H1 (cell line): ENCODE data around the gene SUMF2. TPM values are rescaled to one million over a fixed set of nuclear protein-coding genes. Genes with fewer than 3 reads are reported as not detected.
"Not testable (repeated sequence)": the region's sequence is repeated elsewhere in the genome, so short reads cannot be mapped to it uniquely, and the experiment has no call there.

Experiments
- CTCF ChIA-PET: fragments of 300-600 bp; sonication (Branson Sonifier 250); formaldehyde crosslinking; loops from one replicate; lab custom pipeline; 2021; ENCODE audit not compliant: partially characterized antibody; lab: Charles Lee
- POLR2A ChIA-PET: fragments of 300-600 bp; sonication (Branson Sonifier 250); formaldehyde crosslinking; loops from one replicate; lab custom pipeline; 2021; ENCODE audit warnings: inconsistent platforms; ENCODE audit not compliant: partially characterized antibody; lab: Charles Lee
- DNase-seq, 2 experiments: peaks; one replicate each; pipeline versions ENCODE4 v3.0.0 to v3.0.0-alpha.2; 2010 to 2022; ENCODE audit warnings: low spot score in 2 of 2, low read depth in 1 of 2, mixed read lengths in 1 of 2
- FAIRE-seq: peaks from 2 replicates; lab custom pipeline; 2011; peaks lifted over from hg19 to GRCh38; lab: Jason Lieb, UNC
- H2AFZ ChIP-seq: 2 replicates; pipeline ENCODE4 v1.8.1; 2012; ENCODE audit warnings: low read length, inconsistent platforms
- H2AK5ac ChIP-seq: 2 replicates; pipeline ENCODE4 v1.6.1; 2013; ENCODE audit warnings: low read depth, low read length
- H2BK120ac ChIP-seq: replicated peaks from 2 replicates; pipeline ENCODE3; 2013; ENCODE audit warnings: low read depth, low read length, inconsistent platforms
- H2BK12ac ChIP-seq: 2 replicates; pipeline ENCODE4 v1.6.1; 2013; ENCODE audit warnings: low read depth, low read length
- H2BK15ac ChIP-seq: 2 replicates; pipeline ENCODE4 v1.6.1; 2013; ENCODE audit warnings: low read length
- H2BK20ac ChIP-seq: 2 replicates; pipeline ENCODE4 v1.6.1; 2013; ENCODE audit warnings: low read length
- H2BK5ac ChIP-seq: 2 replicates; pipeline ENCODE4 v1.6.1; 2013; ENCODE audit warnings: low read depth, low read length
- H3K14ac ChIP-seq: 2 replicates; pipeline ENCODE4 v1.6.1; 2013; ENCODE audit warnings: inconsistent platforms; ENCODE audit not compliant: insufficient read length
- H3K18ac ChIP-seq: 2 replicates; pipeline ENCODE4 v1.6.1; 2013; ENCODE audit warnings: low read length; ENCODE audit errors: extremely low read depth
- H3K23ac ChIP-seq: 2 replicates; pipeline ENCODE4 v1.6.1; 2013; ENCODE audit warnings: inconsistent platforms; ENCODE audit not compliant: insufficient read length
- H3K23me2 ChIP-seq: 2 replicates; pipeline ENCODE4 v1.6.1; 2013; ENCODE audit warnings: low read depth, low read length
- H3K27ac ChIP-seq: 2 replicates; pipeline ENCODE4 v1.6.1; 2011; ENCODE audit warnings: low read depth, low read length, inconsistent platforms
- H3K27me3 ChIP-seq, 4 experiments: replicated peaks in 1 of 4; 1 replicate in 1 of 4; 2 replicates in 3 of 4; pipeline versions ENCODE4 v1.6.1 to v1.8.1; 2011 to 2013; ENCODE audit warnings: low read length in 3 of 4, mild to moderate bottlenecking in 3 of 4, inconsistent platforms in 2 of 4, mixed read lengths in 2 of 4, moderate library complexity in 1 of 4; ENCODE audit not compliant: control insufficient read depth in 3 of 4, insufficient read depth in 3 of 4; ENCODE audit errors: extremely low read depth in 1 of 4
- H3K36me3 ChIP-seq, 4 experiments: 2 replicates each; pipeline versions ENCODE4 v1.6.1 to v1.8.1; 2011 to 2013; ENCODE audit warnings: mild to moderate bottlenecking in 4 of 4, low read length in 3 of 4, moderate library complexity in 2 of 4, control low read depth in 1 of 4, inconsistent platforms in 1 of 4; ENCODE audit not compliant: insufficient read depth in 4 of 4, control insufficient read depth in 2 of 4
- H3K4ac ChIP-seq: replicated peaks from 2 replicates; pipeline ENCODE3; 2013; ENCODE audit warnings: low read length, low read depth, mixed read lengths, inconsistent platforms; ENCODE audit not compliant: insufficient read length
- H3K4me1 ChIP-seq, 4 experiments: replicated peaks in 1 of 4; 1 replicate in 1 of 4; 2 replicates in 3 of 4; pipeline versions ENCODE4 v1.6.1 to v1.8.1; 2011 to 2013; ENCODE audit warnings: low read length in 3 of 4, inconsistent platforms in 2 of 4, mixed read lengths in 1 of 4; ENCODE audit not compliant: insufficient read depth in 4 of 4, control insufficient read depth in 3 of 4
- H3K4me2 ChIP-seq, 2 experiments: 2 replicates each; pipeline versions ENCODE4 v1.6.1 to v1.8.1; 2011 to 2013; ENCODE audit warnings: low read depth in 2 of 2, low read length in 2 of 2, control low read depth in 1 of 2, inconsistent platforms in 1 of 2, mild to moderate bottlenecking in 1 of 2; ENCODE audit not compliant: insufficient read depth in 1 of 2
- H3K4me3 ChIP-seq, 4 experiments: fragments of 200-600, 300-600 bp in 1 of 4; sonication (generic), shearing (Covaris generic), sonication (Bioruptor Twin) in 1 of 4; 2 replicates each; pipeline versions ENCODE4 v1.5.1 to v1.8.1; 2011 to 2016; ENCODE audit warnings: low read length in 4 of 4, low read depth in 3 of 4, control low read depth in 2 of 4, inconsistent platforms in 2 of 4, mild to moderate bottlenecking in 2 of 4, mixed read lengths in 1 of 4, moderate library complexity in 1 of 4; ENCODE audit not compliant: insufficient read depth in 2 of 4; ENCODE audit errors: extremely low read depth in 1 of 4
- H3K56ac ChIP-seq: replicated peaks from 2 replicates; pipeline ENCODE3; 2013; ENCODE audit warnings: low read depth, mild to moderate bottlenecking, mixed read lengths, low read length, inconsistent platforms; ENCODE audit not compliant: insufficient read length
- H3K79me1 ChIP-seq: 2 replicates; pipeline ENCODE4 v1.6.1; 2013; ENCODE audit warnings: low read depth, low read length, control low read depth
- H3K79me2 ChIP-seq, 2 experiments: 2 replicates each; pipeline versions ENCODE4 v1.6.1 to v1.8.1; 2012 to 2013; ENCODE audit warnings: low read length in 2 of 2, mild to moderate bottlenecking in 2 of 2, inconsistent platforms in 1 of 2; ENCODE audit not compliant: insufficient read depth in 2 of 2, control insufficient read depth in 1 of 2
- H3K9ac ChIP-seq, 4 experiments: replicated peaks in 1 of 4; 1 replicate in 1 of 4; 2 replicates in 3 of 4; pipeline versions ENCODE4 v1.6.1 to v1.8.1; 2011 to 2013; ENCODE audit warnings: low read depth in 3 of 4, low read length in 3 of 4, control low read depth in 2 of 4, mild to moderate bottlenecking in 2 of 4, moderate library complexity in 2 of 4, inconsistent platforms in 1 of 4; ENCODE audit errors: extremely low read depth in 1 of 4
- H3K9me3 ChIP-seq, 2 experiments: 2 replicates each; pipeline versions ENCODE4 v1.6.1 to v1.8.1; 2012 to 2013; ENCODE audit warnings: mild to moderate bottlenecking in 2 of 2, moderate library complexity in 2 of 2, control low read depth in 1 of 2, inconsistent platforms in 1 of 2, low read depth in 1 of 2, low read length in 1 of 2, mixed read lengths in 1 of 2; ENCODE audit not compliant: insufficient read depth in 2 of 2
- H4K20me1 ChIP-seq, 2 experiments: replicated peaks in 1 of 2; 2 replicates each; pipeline versions ENCODE3 to v1.8.1; 2011 to 2013; ENCODE audit warnings: inconsistent platforms in 2 of 2, low read length in 2 of 2, mild to moderate bottlenecking in 1 of 2; ENCODE audit not compliant: insufficient read depth in 2 of 2, control insufficient read depth in 1 of 2
- H4K5ac ChIP-seq: 2 replicates; pipeline ENCODE4 v1.6.1; 2013; ENCODE audit warnings: low read length, low read depth, mixed read lengths, inconsistent platforms; ENCODE audit not compliant: insufficient read length
- H4K8ac ChIP-seq: 2 replicates; pipeline ENCODE4 v1.8.0; 2013; ENCODE audit warnings: mild to moderate bottlenecking, moderate library complexity, low read length, inconsistent platforms; ENCODE audit not compliant: insufficient read depth; ENCODE audit errors: extremely low read depth
- H4K91ac ChIP-seq: replicated peaks from 2 replicates; pipeline ENCODE3; 2013; ENCODE audit warnings: low read length, mixed read lengths, inconsistent platforms; ENCODE audit not compliant: insufficient read length
- WGBS, 2 experiments: shearing (Covaris generic) in 1 of 2; methylation state at CpG; one replicate each; pipeline versions ENCODE4 v1.1.6 to v1.1.7; 2013 to 2015; ENCODE audit warnings: low lambda C conversion rate in 2 of 2, mixed read lengths in 2 of 2, inconsistent platforms in 1 of 2, low coverage in 1 of 2, missing lambda C conversion rate in 1 of 2; ENCODE audit not compliant: insufficient replicate concordance in 2 of 2, insufficient coverage in 1 of 2, insufficient read length in 1 of 2; ENCODE audit errors: extremely low coverage in 1 of 2, missing lambda C conversion rate in 1 of 2; 5-methylcytosine and 5-hydroxymethylcytosine counted together
- polyA plus RNA-seq, 7 experiments: library from polyadenylated mRNA; depleted of rRNA in 3 of 7; stranded (reverse) in 5 of 7; unstranded in 2 of 7; fragments of >200 nt in 5 of 7; fragments of 200-250 nt in 2 of 7; gene quantifications; 1 replicate in 5 of 7; 2 replicates in 1 of 7; 4 replicates in 1 of 7; pipeline versions ENCODE4 v1.2.1 to v1.2.3, GENCODE V29; 2011 to 2013; ENCODE audit warnings: missing spikeins in 2 of 7, mixed read lengths in 2 of 7
- total RNA-seq: library from RNA; stranded (reverse); fragmentation: NEBNext Ultra II Directional; extraction: Animal tissue kit (Norgen Biotek cat#: 25700); gene quantifications from 2 replicates; pipeline ENCODE4 v1.2.1, GENCODE V29; 2021

SUMF2 gene
- total and polyA plus RNA-seq, 2 of the 8 experiments (the other 6 are each of a cell fraction or from before 2014, with no cell fraction given) = 39.8 to 59.2 TPM

- H3K4me3 ChIP-seq, H2BK20ac ChIP-seq, H3K9ac ChIP-seq, H2BK5ac ChIP-seq, H3K27ac ChIP-seq, H3K9me3 ChIP-seq, H4K91ac ChIP-seq, H3K4ac ChIP-seq, H3K23ac ChIP-seq, H4K5ac ChIP-seq, H2AK5ac ChIP-seq, H4K8ac ChIP-seq, H3K23me2 ChIP-seq, DNase-seq, H2BK12ac ChIP-seq, H2BK120ac ChIP-seq, H3K4me1 ChIP-seq, H3K4me2 ChIP-seq, H3K27me3 ChIP-seq, H3K18ac ChIP-seq, FAIRE-seq, H2AFZ ChIP-seq, H3K14ac ChIP-seq, H3K56ac ChIP-seq, H2BK15ac ChIP-seq, H3K36me3 ChIP-seq, H3K79me1 ChIP-seq, H4K20me1 ChIP-seq, H3K79me2 ChIP-seq: not testable (repeated sequence)
- CTCF ChIA-PET = interaction anchor here (1.0 to 3.8 kb wide), 6 partner anchors 9 to 118 kb away, joined by 3 to 23 read pairs (median 4); no protein-coding TSS in a partner anchor
- WGBS, 2 experiments = 83% methylated on average over 6 of the region's 6 CpGs; no CpG with 5 or more reads in 1 of the 2 experiments
- POLR2A ChIA-PET = interaction anchor here (1.0 to 3.3 kb wide), 7 partner anchors 7 to 125 kb away, joined by 3 to 18 read pairs (median 4); partner anchors contain the start of genes CCT6A and PSPH
These were observed 28.3 kb downstream of the SUMF2 start for GRCh38 chr7:56092388-56092787.
